CD8-positive, alpha-beta memory T cell (primary cell): ENCODE data around the gene KRTAP12-3. TPM values are rescaled to one million over a fixed set of nuclear protein-coding genes. Genes with fewer than 3 reads are reported as not detected.

Experiments used
- CTCF ChIA-PET: fragments of 350-600 bp; sonication (Branson Sonifier 250); formaldehyde crosslinking; loops from one replicate; lab custom pipeline; 2021; ENCODE audit warnings: antibody characterized with exemption; lab: Charles Lee
- POLR2A ChIA-PET: fragments of 350-600 bp; sonication (Branson Sonifier 250); formaldehyde crosslinking; loops from one replicate; lab custom pipeline; 2021; ENCODE audit warnings: antibody characterized with exemption; lab: Charles Lee
- DNase-seq, 5 donors: peaks; one replicate each; pipeline versions ENCODE4 v3.0.0 to v3.0.0-alpha.2; 2020 to 2022; ENCODE audit warnings: mixed read lengths in 1 of 5
- H3K27ac ChIP-seq: one replicate; pipeline ENCODE4 v1.7.0; 2013; ENCODE audit warnings: low read depth, mild to moderate bottlenecking, low read length, moderate library complexity
- H3K27me3 ChIP-seq: 2 replicates; pipeline ENCODE4 v1.7.0; 2013; ENCODE audit warnings: low read length, mild to moderate bottlenecking; ENCODE audit not compliant: insufficient read depth, poor library complexity, severe bottlenecking
- H3K36me3 ChIP-seq: 2 replicates; pipeline ENCODE4 v1.7.0; 2013; ENCODE audit warnings: mild to moderate bottlenecking, low read length, moderate library complexity; ENCODE audit not compliant: insufficient read depth
- H3K4me1 ChIP-seq: 2 replicates; pipeline ENCODE4 v1.7.0; 2013; ENCODE audit warnings: mild to moderate bottlenecking, low read length, moderate library complexity; ENCODE audit not compliant: insufficient read depth
- H3K4me3 ChIP-seq: 2 replicates; pipeline ENCODE4 v1.7.0; 2013; ENCODE audit warnings: mild to moderate bottlenecking, low read length
- H3K9me3 ChIP-seq: 2 replicates; pipeline ENCODE4 v1.7.0; 2013; ENCODE audit warnings: mild to moderate bottlenecking, low read length
- H3K27ac Mint-ChIP-seq, 8 donors: one replicate each; pipeline ENCODE4 v1.8.0; 2020 to 2021; ENCODE audit warnings: mixed read lengths in 8 of 8, mild to moderate bottlenecking in 6 of 8, inconsistent platforms in 3 of 8, moderate library complexity in 3 of 8
- H3K27me3 Mint-ChIP-seq, 2 donors: one replicate each; pipeline ENCODE4 v1.8.0; 2020 to 2021; ENCODE audit warnings: mixed read lengths in 2 of 2, mild to moderate bottlenecking in 1 of 2, moderate library complexity in 1 of 2
- H3K36me3 Mint-ChIP-seq, 3 donors: one replicate each; pipeline ENCODE4 v1.8.0; 2020 to 2021; ENCODE audit warnings: mixed read lengths in 3 of 3, inconsistent platforms in 1 of 3, mild to moderate bottlenecking in 1 of 3
- H3K4me1 Mint-ChIP-seq, 3 donors: one replicate each; pipeline ENCODE4 v1.8.0; 2020 to 2021; ENCODE audit warnings: mixed read lengths in 3 of 3, inconsistent platforms in 1 of 3, mild to moderate bottlenecking in 1 of 3
- H3K4me3 Mint-ChIP-seq, 7 donors: one replicate each; pipeline ENCODE4 v1.8.0; 2020 to 2021; ENCODE audit warnings: mixed read lengths in 7 of 7, mild to moderate bottlenecking in 6 of 7, moderate library complexity in 4 of 7, inconsistent platforms in 2 of 7
- H3K9me3 Mint-ChIP-seq, 5 donors: one replicate each; pipeline ENCODE4 v1.8.0; 2020 to 2022; ENCODE audit warnings: mixed read lengths in 5 of 5, mild to moderate bottlenecking in 3 of 5, moderate library complexity in 2 of 5, inconsistent platforms in 1 of 5
- polyA plus RNA-seq: library from polyadenylated mRNA; unstranded; fragments of 300-500 nt; fragmentation: Illumina TruSeq; gene quantifications from one replicate; pipeline ENCODE4 v1.2.3, GENCODE V29; 2021
- total RNA-seq, 2 experiments: library from RNA; stranded (reverse); gene quantifications; one replicate each; pipeline ENCODE4 v1.2.3, GENCODE V29; 2021

KRTAP12-3 gene
- total and polyA plus RNA-seq, 3 experiments from 2014 or later = not detected

DNA sequence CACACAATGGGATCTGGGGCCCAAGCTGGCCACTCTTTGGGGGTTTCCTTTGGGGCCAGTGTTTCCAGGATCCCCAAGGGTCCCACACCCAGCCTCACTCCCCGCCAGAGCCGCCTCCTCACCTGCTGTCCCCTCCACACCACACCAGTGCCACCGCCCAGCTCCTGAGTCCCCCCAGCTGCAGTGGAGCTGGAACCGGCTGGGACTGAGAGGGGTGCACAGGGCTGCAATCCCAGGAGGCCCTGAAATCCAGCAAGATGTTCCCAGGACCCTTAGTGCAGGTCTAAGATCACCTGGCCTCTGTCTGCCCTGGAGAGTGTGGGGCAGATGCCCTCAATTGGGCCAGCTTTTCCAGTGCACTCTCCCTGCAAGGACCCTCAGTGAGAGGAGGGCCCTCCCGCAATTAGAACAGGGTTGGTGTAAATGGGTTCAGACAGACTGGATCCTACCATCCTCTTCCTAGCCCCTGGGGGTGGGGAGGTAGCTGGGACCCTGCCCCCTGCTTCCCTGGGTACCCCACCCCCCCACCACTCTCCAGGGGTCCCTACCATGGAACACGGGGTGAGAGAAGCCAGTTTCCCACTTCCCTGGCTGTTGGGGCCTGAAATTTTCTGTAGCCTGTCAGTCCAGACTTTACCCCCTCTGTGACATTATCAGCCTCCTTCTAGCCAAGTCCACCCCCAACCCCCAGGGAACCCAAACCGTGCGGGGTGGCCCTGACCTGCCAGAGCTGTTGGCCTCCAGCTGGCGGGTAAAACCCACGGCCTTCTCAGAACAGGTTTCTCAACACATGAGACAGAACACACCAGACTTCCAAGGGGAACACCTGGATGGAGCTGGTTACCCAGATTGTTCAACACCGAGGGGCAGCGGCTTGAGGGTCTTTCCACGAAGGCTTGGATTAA, 46.3 kb downstream of the KRTAP12-3 start:
- H3K4me1 Mint-ChIP-seq = peaks cover 10 to 19% (median 14%) of the 10 kb centered on the region in 3 donors
- H3K4me3 Mint-ChIP-seq = no peak overlapping the region
- peaks cover 61% of the 10 kb centered on the region for H3K27me3 ChIP-seq
- ChIA-PET CTCF (no interaction called here), POLR2A (no interaction called here)
- H3K36me3 Mint-ChIP-seq = peaks cover 0 to 4% (median 0%) of the 10 kb centered on the region in 3 donors
- no peaks in the 10 kb centered on the region for H3K9me3 ChIP-seq
- H3K27me3 Mint-ChIP-seq = peaks cover 68 to 76% of the 10 kb centered on the region in 2 donors
- H3K27ac Mint-ChIP-seq = no peak overlapping the region
- peaks cover 5 to 19% (median 16%) of the 10 kb centered on the region in 5 donors for H3K9me3 Mint-ChIP-seq
- DNase-seq = peak in 1 of 5 donors; percentile 42
- no peak overlapping the region for H3K4me3 ChIP-seq
- H3K4me1 ChIP-seq = peaks cover 8% of the 10 kb centered on the region
- no peaks in the 10 kb centered on the region for H3K36me3 ChIP-seq
- no peak overlapping the region for H3K27ac ChIP-seq

DNA sequence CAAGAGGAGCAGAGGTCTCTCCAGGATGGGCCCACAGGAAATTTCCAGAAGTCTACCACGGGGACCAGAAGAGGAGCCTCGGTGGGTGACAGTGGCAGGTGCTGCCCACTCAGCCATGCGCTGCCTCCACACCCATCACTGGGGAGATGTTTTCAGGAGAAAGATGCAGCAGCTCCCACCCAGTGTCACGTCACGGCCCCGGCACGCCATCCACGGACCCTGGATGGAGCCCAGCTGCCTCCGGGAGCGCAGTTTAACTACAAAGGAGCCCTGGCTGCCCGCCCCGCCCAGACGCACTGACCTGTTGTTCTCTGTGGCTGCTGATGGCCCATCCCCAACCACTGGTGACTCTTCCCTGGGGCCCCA, 46.9 kb downstream of the KRTAP12-3 start:
- no peaks in the 10 kb centered on the region for H3K36me3 ChIP-seq
- peaks cover 66% of the 10 kb centered on the region for H3K27me3 ChIP-seq
- no peaks in the 10 kb centered on the region for H3K9me3 ChIP-seq
- Mint-ChIP-seq H3K27ac (peak overlapping the region in 1 of 8 donors; percentile 57), H3K27me3 (peaks cover 70 to 78% of the 10 kb centered on the region in 2 donors), H3K36me3 (peaks cover 0 to 4% (median 0%) of the 10 kb centered on the region in 3 donors), H3K4me3 (no peak overlapping the region), H3K4me1 (peaks cover 14 to 25% (median 21%) of the 10 kb centered on the region in 3 donors), H3K9me3 (peaks cover 5 to 19% (median 16%) of the 10 kb centered on the region in 5 donors)
- ChIA-PET POLR2A (no interaction called here), CTCF (no interaction called here)
- H3K4me1 ChIP-seq = peaks cover 14% of the 10 kb centered on the region
- H3K4me3 ChIP-seq = no peak overlapping the region
- no peak for DNase-seq
- H3K27ac ChIP-seq = no peak overlapping the region

DNA sequence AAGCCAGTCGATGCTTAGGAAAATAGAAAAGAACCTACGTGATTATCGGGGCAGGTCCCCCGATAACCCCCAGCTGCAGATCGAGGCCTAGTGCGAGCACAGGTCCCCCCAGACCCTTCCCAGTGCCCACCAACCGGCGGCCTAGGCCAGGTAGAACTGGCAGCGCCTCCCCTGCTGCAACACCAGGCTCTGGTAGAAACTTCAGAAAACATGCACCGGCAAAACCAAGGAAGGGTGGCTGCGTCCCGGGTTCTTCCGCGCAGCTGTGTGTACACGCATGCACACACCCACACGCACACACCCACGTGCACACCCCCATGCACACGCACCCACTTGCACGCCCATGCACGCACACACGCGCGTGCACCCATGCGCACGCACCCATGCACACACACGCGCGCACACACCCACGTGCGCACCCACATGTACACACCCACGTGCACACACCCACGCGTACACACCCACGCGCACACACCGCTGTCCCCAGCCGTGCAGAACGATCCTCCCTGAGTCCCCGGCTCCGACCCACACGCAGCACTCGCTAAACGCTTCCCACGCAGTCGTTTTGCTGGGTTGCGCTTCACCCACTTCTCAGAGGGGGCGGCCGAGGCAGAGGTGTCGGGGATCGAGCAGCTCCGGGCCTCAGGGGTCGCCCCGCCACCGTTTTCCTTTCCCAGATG, 48.4 kb downstream of the KRTAP12-3 start:
- Mint-ChIP-seq H3K4me1 (peaks cover 25 to 39% (median 35%) of the 10 kb centered on the region in 3 donors), H3K9me3 (peaks cover 5 to 19% (median 16%) of the 10 kb centered on the region in 5 donors), H3K36me3 (peaks cover 0 to 4% (median 0%) of the 10 kb centered on the region in 3 donors), H3K27ac (peak overlapping the region in 1 of 8 donors; percentile 43), H3K4me3 (peak overlapping the region in 1 of 7 donors; percentile 28), H3K27me3 (peaks cover 71 to 79% of the 10 kb centered on the region in 2 donors)
- H3K4me1 ChIP-seq = peaks cover 30% of the 10 kb centered on the region
- H3K27ac ChIP-seq = no peak overlapping the region
- peaks cover 74% of the 10 kb centered on the region for H3K27me3 ChIP-seq
- H3K9me3 ChIP-seq = no peaks in the 10 kb centered on the region
- CTCF ChIA-PET = no interaction called here
- DNase-seq = peak in 1 of 5 donors; percentile 41
- no peak overlapping the region for H3K4me3 ChIP-seq
- POLR2A ChIA-PET = no interaction called here
- H3K36me3 ChIP-seq = no peaks in the 10 kb centered on the region

DNA sequence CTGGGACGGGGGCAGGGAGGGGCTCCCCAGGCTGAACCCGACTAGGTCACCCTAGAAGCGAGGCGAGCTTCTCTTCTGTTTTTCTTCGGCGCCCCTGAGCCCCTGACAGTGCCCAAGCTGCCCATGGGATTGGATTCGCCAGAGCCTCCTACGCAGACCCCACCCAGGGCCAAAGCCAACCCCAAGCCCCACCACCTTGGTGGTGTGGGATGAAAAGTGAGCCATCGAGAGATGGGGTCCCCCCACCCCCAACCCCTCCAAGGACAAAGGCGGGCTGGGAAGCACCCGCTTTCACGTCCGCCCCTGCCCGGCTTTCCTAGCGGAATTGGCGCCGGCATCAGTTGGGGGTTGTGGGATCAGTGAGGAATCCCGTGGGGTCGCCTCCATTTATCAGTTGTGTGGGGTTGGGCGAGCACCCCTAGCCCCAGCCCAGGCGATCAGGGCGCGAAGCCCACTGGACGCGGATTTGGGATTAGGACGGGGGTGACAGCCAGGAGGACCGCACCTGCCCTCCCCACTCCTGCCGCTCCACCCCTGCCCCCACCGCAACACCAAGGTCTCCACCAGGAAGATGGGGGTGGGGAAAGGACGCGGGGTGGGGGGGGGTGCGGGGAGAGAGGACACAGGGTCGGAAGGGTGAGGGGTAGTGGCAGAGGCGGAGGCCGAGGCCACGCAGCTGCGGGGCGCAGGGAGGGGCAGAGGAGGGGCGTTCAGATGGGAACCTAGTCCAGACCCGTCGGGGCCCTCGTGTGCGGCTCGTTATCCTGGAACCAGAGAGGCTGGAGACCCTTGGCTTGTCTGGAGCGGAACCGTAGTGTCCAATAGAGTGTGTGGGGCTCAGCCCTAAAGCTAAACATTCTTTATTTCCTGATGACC, 49.2 kb downstream of the KRTAP12-3 start:
- no peak overlapping the region for H3K4me3 ChIP-seq
- no peaks in the 10 kb centered on the region for H3K9me3 ChIP-seq
- ChIA-PET POLR2A (no interaction called here), CTCF (no interaction called here)
- H3K27ac ChIP-seq = no peak overlapping the region
- peak in 1 of 5 donors; percentile 26 for DNase-seq
- peaks cover 35% of the 10 kb centered on the region for H3K4me1 ChIP-seq
- H3K36me3 ChIP-seq = no peaks in the 10 kb centered on the region
- H3K4me3 Mint-ChIP-seq = no peak overlapping the region
- H3K27me3 ChIP-seq = peaks cover 72% of the 10 kb centered on the region
- H3K4me1 Mint-ChIP-seq = peaks cover 27 to 46% (median 41%) of the 10 kb centered on the region in 3 donors
- H3K36me3 Mint-ChIP-seq = peaks cover 0 to 4% (median 0%) of the 10 kb centered on the region in 3 donors
- peak overlapping the region in 1 of 8 donors; percentile 60 for H3K27ac Mint-ChIP-seq
- peaks cover 5 to 19% (median 16%) of the 10 kb centered on the region in 5 donors for H3K9me3 Mint-ChIP-seq
- peaks cover 67 to 79% of the 10 kb centered on the region in 2 donors for H3K27me3 Mint-ChIP-seq

Other genes starting within 250 kb of the KRTAP12-3 start
- gene LRRC3, start 202.4 kb upstream of the KRTAP12-3 start, total RNA-seq = under 1 TPM; 0.80 to 0.90 TPM
- gene LRRC3, start 202.4 kb upstream of the KRTAP12-3 start, polyA plus RNA-seq = 0.17 TPM
- gene KRTAP10-1, start 117.7 kb upstream of the KRTAP12-3 start, total RNA-seq = not detected
- not detected for gene KRTAP10-1, start 117.7 kb upstream of the KRTAP12-3 start, polyA plus RNA-seq
- not detected for gene KRTAP10-2, start 106.4 kb upstream of the KRTAP12-3 start, total RNA-seq
- gene KRTAP10-2, start 106.4 kb upstream of the KRTAP12-3 start, polyA plus RNA-seq = not detected
- gene KRTAP10-3, start 99.1 kb upstream of the KRTAP12-3 start, total RNA-seq = not detected
- gene KRTAP10-3, start 99.1 kb upstream of the KRTAP12-3 start, polyA plus RNA-seq = not detected
- gene KRTAP10-4, start 84.2 kb upstream of the KRTAP12-3 start, total RNA-seq = not detected
- gene KRTAP10-4, start 84.2 kb upstream of the KRTAP12-3 start, polyA plus RNA-seq = not detected
- gene KRTAP10-5, start 77.3 kb upstream of the KRTAP12-3 start, total RNA-seq = not detected
- gene KRTAP10-5, start 77.3 kb upstream of the KRTAP12-3 start, polyA plus RNA-seq = not detected
- gene KRTAP10-6, start 65.4 kb upstream of the KRTAP12-3 start, total RNA-seq = not detected
- not detected for gene KRTAP10-6, start 65.4 kb upstream of the KRTAP12-3 start, polyA plus RNA-seq
- not detected for gene KRTAP10-7, start 57.3 kb upstream of the KRTAP12-3 start, total RNA-seq
- gene KRTAP10-7, start 57.3 kb upstream of the KRTAP12-3 start, polyA plus RNA-seq = not detected
- gene KRTAP10-8, start 45.9 kb upstream of the KRTAP12-3 start, total RNA-seq = not detected
- gene KRTAP10-8, start 45.9 kb upstream of the KRTAP12-3 start, polyA plus RNA-seq = not detected
- not detected for gene KRTAP10-9, start 30.8 kb upstream of the KRTAP12-3 start, total RNA-seq
- not detected for gene KRTAP10-9, start 30.8 kb upstream of the KRTAP12-3 start, polyA plus RNA-seq
- gene KRTAP10-10, start 20.6 kb upstream of the KRTAP12-3 start, total RNA-seq = not detected
- gene KRTAP10-10, start 20.6 kb upstream of the KRTAP12-3 start, polyA plus RNA-seq = not detected
- gene KRTAP10-11, start 11.5 kb upstream of the KRTAP12-3 start, total RNA-seq = not detected
- not detected for gene KRTAP10-11, start 11.5 kb upstream of the KRTAP12-3 start, polyA plus RNA-seq
- gene KRTAP12-4, start 3.3 kb upstream of the KRTAP12-3 start, total RNA-seq = not detected
- gene KRTAP12-4, start 3.3 kb upstream of the KRTAP12-3 start, polyA plus RNA-seq = not detected
- not detected for gene KRTAP12-2, start 9.0 kb downstream of the KRTAP12-3 start, total RNA-seq
- not detected for gene KRTAP12-2, start 9.0 kb downstream of the KRTAP12-3 start, polyA plus RNA-seq
- not detected for gene KRTAP12-1, start 24.2 kb downstream of the KRTAP12-3 start, total RNA-seq
- gene KRTAP12-1, start 24.2 kb downstream of the KRTAP12-3 start, polyA plus RNA-seq = not detected
- gene KRTAP10-12, start 39.2 kb downstream of the KRTAP12-3 start, total RNA-seq = not detected
- not detected for gene KRTAP10-12, start 39.2 kb downstream of the KRTAP12-3 start, polyA plus RNA-seq
- not detected for gene TSPEAR, start 53.6 kb downstream of the KRTAP12-3 start, total RNA-seq
- 0.05 TPM for gene TSPEAR, start 53.6 kb downstream of the KRTAP12-3 start, polyA plus RNA-seq
- 100 to 1,000 TPM; 112 to 116 TPM for gene UBE2G2, start 143.9 kb downstream of the KRTAP12-3 start, total RNA-seq
- 60.1 TPM for gene UBE2G2, start 143.9 kb downstream of the KRTAP12-3 start, polyA plus RNA-seq
- 10 to 100 TPM; 81.7 to 85.3 TPM for gene SUMO3, start 160.1 kb downstream of the KRTAP12-3 start, total RNA-seq
- 88.1 TPM for gene SUMO3, start 160.1 kb downstream of the KRTAP12-3 start, polyA plus RNA-seq
- 10 to 100 TPM; 48.2 to 50.8 TPM for gene PTTG1IP, start 215.8 kb downstream of the KRTAP12-3 start, total RNA-seq
- 69.8 TPM for gene PTTG1IP, start 215.8 kb downstream of the KRTAP12-3 start, polyA plus RNA-seq